OCI-LY7 (cell line): ENCODE results near the gene RUFY3.

Experiments
- EZH2phosphoT487 ChIP-seq: fragments of 200-600 bp; sonication (generic); IDR thresholded peaks from 2 replicates; pipeline ENCODE4 v1.6.1; 2018; ENCODE audit warnings: low read depth, borderline replicate concordance, mild to moderate bottlenecking, mixed run types, antibody characterized with exemption, low read length, moderate library complexity, mixed read lengths
- TF ChIP-seq, protein P1 (sequence below): fragments of 200-600 bp; sonication (generic); conservative IDR thresholded peaks from 2 replicates; pipeline ENCODE4 v1.5.1; 2014; ENCODE audit warnings: mild to moderate bottlenecking, antibody characterized with exemption, low read length, moderate library complexity, mixed read lengths

DNA sequence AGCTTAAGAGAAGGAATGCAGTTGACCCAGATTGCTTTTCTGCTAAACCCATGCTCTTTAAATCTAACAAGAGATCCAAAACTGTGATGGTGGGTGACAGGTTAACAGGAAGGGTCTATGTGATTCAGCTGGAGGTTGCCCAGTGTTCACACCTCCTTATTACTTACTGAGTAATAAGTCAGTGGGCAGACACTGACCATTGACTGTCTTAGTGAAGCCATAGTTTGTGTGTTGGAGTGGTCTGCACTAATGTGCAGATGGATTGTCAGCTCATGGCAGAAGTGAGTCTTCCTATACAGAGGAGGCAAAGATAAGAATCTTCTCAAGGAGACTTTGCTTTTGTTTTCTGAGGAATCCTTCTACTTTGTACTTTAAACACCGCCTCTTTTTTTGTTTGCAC lies 15.2 kb upstream of the RUFY3 start:
- TF ChIP-seq, protein P1, sequence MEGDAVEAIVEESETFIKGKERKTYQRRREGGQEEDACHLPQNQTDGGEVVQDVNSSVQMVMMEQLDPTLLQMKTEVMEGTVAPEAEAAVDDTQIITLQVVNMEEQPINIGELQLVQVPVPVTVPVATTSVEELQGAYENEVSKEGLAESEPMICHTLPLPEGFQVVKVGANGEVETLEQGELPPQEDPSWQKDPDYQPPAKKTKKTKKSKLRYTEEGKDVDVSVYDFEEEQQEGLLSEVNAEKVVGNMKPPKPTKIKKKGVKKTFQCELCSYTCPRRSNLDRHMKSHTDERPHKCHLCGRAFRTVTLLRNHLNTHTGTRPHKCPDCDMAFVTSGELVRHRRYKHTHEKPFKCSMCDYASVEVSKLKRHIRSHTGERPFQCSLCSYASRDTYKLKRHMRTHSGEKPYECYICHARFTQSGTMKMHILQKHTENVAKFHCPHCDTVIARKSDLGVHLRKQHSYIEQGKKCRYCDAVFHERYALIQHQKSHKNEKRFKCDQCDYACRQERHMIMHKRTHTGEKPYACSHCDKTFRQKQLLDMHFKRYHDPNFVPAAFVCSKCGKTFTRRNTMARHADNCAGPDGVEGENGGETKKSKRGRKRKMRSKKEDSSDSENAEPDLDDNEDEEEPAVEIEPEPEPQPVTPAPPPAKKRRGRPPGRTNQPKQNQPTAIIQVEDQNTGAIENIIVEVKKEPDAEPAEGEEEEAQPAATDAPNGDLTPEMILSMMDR, result no peak
- no peak for TF ChIP-seq EZH2phosphoT487
